H1 (cell line): ENCODE measurements around the gene CHN2. TPM values are rescaled to one million over a fixed set of nuclear protein-coding genes. Genes with fewer than 3 reads are reported as not detected.

Experiments used
- CEBPB ChIP-seq: IDR thresholded peaks from 2 replicates; pipeline ENCODE4 v1.6.1; 2012; ENCODE audit warnings: low read depth, low read length
- CHD1 ChIP-seq: IDR thresholded peaks from 2 replicates; pipeline ENCODE4 v1.6.1; 2012; ENCODE audit warnings: low read depth, low read length, improper control_type of control experiment
- CTBP2 ChIP-seq: IDR thresholded peaks from 2 replicates; pipeline ENCODE4 v1.7.0; 2011; ENCODE audit warnings: borderline replicate concordance, mild to moderate bottlenecking, moderate library complexity, mixed read lengths, low read length; ENCODE audit not compliant: insufficient read depth, insufficient read length
- CTCF ChIP-seq, 3 experiments: IDR thresholded peaks; 1 replicate in 2 of 3; 2 replicates in 1 of 3; pipeline versions ENCODE4 v1.5.1 to v1.6.1; 2011; ENCODE audit warnings: low read length in 3 of 3, mild to moderate bottlenecking in 3 of 3, inconsistent platforms in 2 of 3, low read depth in 1 of 3, moderate library complexity in 1 of 3; ENCODE audit not compliant: insufficient read depth in 1 of 3; ENCODE audit errors: control extremely low read depth in 1 of 3
- EP300 ChIP-seq, 2 experiments: IDR thresholded peaks; 1 replicate in 1 of 2; 2 replicates in 1 of 2; pipeline ENCODE4 v1.6.1; 2011 to 2012; ENCODE audit warnings: low read depth in 2 of 2, low read length in 2 of 2, mild to moderate bottlenecking in 2 of 2, borderline replicate concordance in 1 of 2, inconsistent platforms in 1 of 2, moderate library complexity in 1 of 2
- GABPA ChIP-seq: IDR thresholded peaks from 2 replicates; pipeline ENCODE4 v1.6.1; 2011; ENCODE audit warnings: mild to moderate bottlenecking, low read length, moderate library complexity, borderline replicate concordance; ENCODE audit not compliant: insufficient read depth
- HDAC2 ChIP-seq, 2 experiments: fragments of 300-600 bp in 1 of 2; sonication (generic) in 1 of 2; IDR thresholded peaks; 2 replicates each; pipeline ENCODE4 v1.6.1; 2011 to 2012; ENCODE audit warnings: low read depth in 2 of 2, low read length in 2 of 2, mild to moderate bottlenecking in 2 of 2, moderate library complexity in 2 of 2, borderline replicate concordance in 1 of 2, inconsistent platforms in 1 of 2
- MAFK ChIP-seq: IDR thresholded peaks from 2 replicates; pipeline ENCODE4 v1.6.1; 2012; ENCODE audit warnings: low read depth, mild to moderate bottlenecking, improper control_type of control experiment, low read length
- NANOG ChIP-seq: IDR thresholded peaks from 2 replicates; pipeline ENCODE4 v1.6.1; 2011; ENCODE audit warnings: low read length, low read depth, mild to moderate bottlenecking, inconsistent platforms; ENCODE audit not compliant: insufficient read depth, poor library complexity, severe bottlenecking
- POU5F1 ChIP-seq: IDR thresholded peaks from 2 replicates; pipeline ENCODE4 v1.6.1; 2011; ENCODE audit warnings: low read depth, mild to moderate bottlenecking, low read length, moderate library complexity
- RAD21 ChIP-seq, 2 experiments: IDR thresholded peaks in 1 of 2; conservative IDR thresholded peaks in 1 of 2; 2 replicates each; pipeline ENCODE4 v1.6.1; 2011; ENCODE audit warnings: low read depth in 2 of 2, low read length in 2 of 2, improper control_type of control experiment in 1 of 2, inconsistent platforms in 1 of 2, mild to moderate bottlenecking in 1 of 2, moderate library complexity in 1 of 2
- RNF2 ChIP-seq: fragments of 200-900, 300-1000 bp; sonication (generic); IDR thresholded peaks from 2 replicates; pipeline ENCODE4 v1.7.1; 2016; ENCODE audit warnings: borderline replicate concordance, low read depth, mild to moderate bottlenecking, antibody characterized with exemption, low read length; ENCODE audit not compliant: poor library complexity, severe bottlenecking; ENCODE audit errors: missing control alignments
- SP1 ChIP-seq: IDR thresholded peaks from 2 replicates; pipeline ENCODE4 v1.6.1; 2011; ENCODE audit warnings: low read depth, low read length
- SUZ12 ChIP-seq: fragments of 200-600 bp; sonication (generic); IDR thresholded peaks from 2 replicates; pipeline ENCODE4 v1.6.1; 2012; ENCODE audit warnings: mild to moderate bottlenecking, inconsistent platforms, low read length, moderate library complexity, mixed read lengths
- TAF1 ChIP-seq: IDR thresholded peaks from 2 replicates; pipeline ENCODE4 v1.6.1; 2011; ENCODE audit warnings: mild to moderate bottlenecking, low read depth, low read length
- TEAD4 ChIP-seq: IDR thresholded peaks from 2 replicates; pipeline ENCODE4 v1.6.1; 2012; ENCODE audit warnings: low read depth, low read length, inconsistent platforms, mixed read lengths
- polyA plus RNA-seq, 7 experiments: library from polyadenylated mRNA; depleted of rRNA in 3 of 7; stranded (reverse) in 5 of 7; unstranded in 2 of 7; fragments of >200 nt in 5 of 7; fragments of 200-250 nt in 2 of 7; gene quantifications; 1 replicate in 5 of 7; 2 replicates in 1 of 7; 4 replicates in 1 of 7; pipeline versions ENCODE4 v1.2.1 to v1.2.3, GENCODE V29; 2011 to 2013; ENCODE audit warnings: missing spikeins in 2 of 7, mixed read lengths in 2 of 7
- total RNA-seq: library from RNA; stranded (reverse); fragmentation: NEBNext Ultra II Directional; extraction: Animal tissue kit (Norgen Biotek cat#: 25700); gene quantifications from 2 replicates; pipeline ENCODE4 v1.2.1, GENCODE V29; 2021
- TF ChIP-seq, protein P1 (sequence below): IDR thresholded peaks from 2 replicates; pipeline ENCODE4 v1.6.1; 2012; ENCODE audit warnings: low read length, inconsistent platforms
- TF ChIP-seq, protein P2 (sequence below): IDR thresholded peaks from 2 replicates; pipeline ENCODE4 v1.6.1; 2012; ENCODE audit warnings: inconsistent platforms

CHN2 gene
- total and polyA plus RNA-seq, 2 of the 8 experiments (the other 6 are each of a cell fraction or from before 2014, with no cell fraction given) = 2.9 to 4.8 TPM

GRCh38 chr7:29189743-29190201 lies 4.8 kb upstream of the CHN2 start (continued):
- TF ChIP-seq CTCF (IDR thresholded peaks at IDR 0.05; ENCODE audit: control extremely low read depth in 1 of 3, insufficient read depth in 1 of 3, low read depth in 1 of 3, low read length in 3 of 3) (peak; percentile 91 to 97 (median 94)), MAFK (no peak), TAF1 (0 out of 2 replicates have a peak, but pooled peaks have one; percentile 29), TEAD4 (peak; percentile 88), RAD21 (IDR thresholded peaks at IDR 0.05 in 1 of 2, conservative IDR thresholded peaks at IDR 0.05 in 1 of 2; ENCODE audit: low read depth in 2 of 2, low read length in 2 of 2) (peak; percentile 82 to 91), RNF2 (no peak), CHD1 (no peak), POU5F1 (no peak), EP300 (IDR thresholded peaks at IDR 0.05; ENCODE audit: borderline replicate concordance in 1 of 2, low read depth in 2 of 2, low read length in 2 of 2) (peak; percentile 35 to 85; a peak in 2 of 3 replicates), CTBP2 (peak; percentile 95), SP1 (peak; percentile 78; the same call in 1 of the 2 replicates), GABPA (peak; percentile 58; the same call in 1 of the 2 replicates), SUZ12 (no peak), HDAC2 (IDR thresholded peaks at IDR 0.05; ENCODE audit: borderline replicate concordance in 1 of 2, low read depth in 2 of 2, low read length in 2 of 2) (peak; percentile 87 to 96), CEBPB (no peak), NANOG (peak; percentile 83)
- TF ChIP-seq, protein P1, sequence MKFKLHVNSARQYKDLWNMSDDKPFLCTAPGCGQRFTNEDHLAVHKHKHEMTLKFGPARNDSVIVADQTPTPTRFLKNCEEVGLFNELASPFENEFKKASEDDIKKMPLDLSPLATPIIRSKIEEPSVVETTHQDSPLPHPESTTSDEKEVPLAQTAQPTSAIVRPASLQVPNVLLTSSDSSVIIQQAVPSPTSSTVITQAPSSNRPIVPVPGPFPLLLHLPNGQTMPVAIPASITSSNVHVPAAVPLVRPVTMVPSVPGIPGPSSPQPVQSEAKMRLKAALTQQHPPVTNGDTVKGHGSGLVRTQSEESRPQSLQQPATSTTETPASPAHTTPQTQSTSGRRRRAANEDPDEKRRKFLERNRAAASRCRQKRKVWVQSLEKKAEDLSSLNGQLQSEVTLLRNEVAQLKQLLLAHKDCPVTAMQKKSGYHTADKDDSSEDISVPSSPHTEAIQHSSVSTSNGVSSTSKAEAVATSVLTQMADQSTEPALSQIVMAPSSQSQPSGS = peak; percentile 68; the same call in 1 of the 2 replicates
- TF ChIP-seq, protein P2, sequence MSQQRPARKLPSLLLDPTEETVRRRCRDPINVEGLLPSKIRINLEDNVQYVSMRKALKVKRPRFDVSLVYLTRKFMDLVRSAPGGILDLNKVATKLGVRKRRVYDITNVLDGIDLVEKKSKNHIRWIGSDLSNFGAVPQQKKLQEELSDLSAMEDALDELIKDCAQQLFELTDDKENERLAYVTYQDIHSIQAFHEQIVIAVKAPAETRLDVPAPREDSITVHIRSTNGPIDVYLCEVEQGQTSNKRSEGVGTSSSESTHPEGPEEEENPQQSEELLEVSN = peak; percentile 29; the same call in 1 of the 2 replicates
- TF ChIP-seq, all 59 proteins: peak for 21
